ENCODE measurements around the gene CD22. TPM values are rescaled to one million over a fixed set of nuclear protein-coding genes. Genes with fewer than 3 reads are reported as not detected.

Gene CD22
- total and polyA plus RNA-seq, 2 of the 4 experiments (the other 2 are of a cell fraction) = 0.18 to 0.22 TPM

GRCh38 chr19:35352448-35353304, 23.7 kb downstream of the CD22 start (continued):
- no peak for TF ChIP-seq MAZ (IDR thresholded peaks at IDR 0.05; ENCODE audit: borderline replicate concordance, low read depth, low read length)

- Histone ChIP-seq H3K4ac (ENCODE audit: low read depth, low read length) (no peak overlapping the region), H2AFZ (replicated peaks; ENCODE audit: low read length, poor library complexity) (no peak overlapping the region), H4K8ac (ENCODE audit: low read depth in 2 of 2, low read length in 2 of 2) (no peak overlapping the region), H3K18ac (ENCODE audit: low read depth, low read length) (no peak overlapping the region), H3K23ac (ENCODE audit: low read depth, low read length) (no peak overlapping the region), H2AK9ac (replicated peaks; ENCODE audit: low read depth, low read length, poor library complexity) (no peak overlapping the region), H3K56ac (ENCODE audit: extremely low read depth, insufficient read depth, low read length) (no peak overlapping the region), H4K20me1 (ENCODE audit: insufficient read depth, low read length) (no peaks in the 10 kb centered on the region), H4K91ac (ENCODE audit: insufficient read depth, low read depth, low read length) (no peak overlapping the region), H4K5ac (ENCODE audit: low read depth, low read length) (no peak overlapping the region), H3K14ac (replicated peaks; ENCODE audit: low read depth, low read length) (no peak overlapping the region), H2BK120ac (ENCODE audit: low read depth, low read length) (no peak overlapping the region), H3K9me3 (ENCODE audit: control insufficient read depth, insufficient read depth, low read length) (no peaks in the 10 kb centered on the region), H3K9ac (ENCODE audit: low read depth, low read length) (no peak overlapping the region), H3K79me1 (ENCODE audit: low read depth in 1 of 2, low read length in 2 of 2) (no peaks in the 10 kb centered on the region), H2BK20ac (ENCODE audit: low read depth, low read length) (no peak overlapping the region), H3K9me1 (ENCODE audit: insufficient read depth, low read length) (no peaks in the 10 kb centered on the region), H2BK15ac (ENCODE audit: low read depth, low read length) (no peak overlapping the region), H3K27me3 (ENCODE audit: control insufficient read depth, insufficient read depth, low read length) (peaks cover 6% of the 10 kb centered on the region), H3K4me1 (ENCODE audit: control insufficient read depth, insufficient read depth, low read length) (no peaks in the 10 kb centered on the region), H3K4me2 (ENCODE audit: low read depth, low read length) (no peak overlapping the region), H3K4me3 (ENCODE audit: insufficient read depth, low read depth, low read length) (no peak overlapping the region), H3K27ac (ENCODE audit: insufficient read depth, low read length) (no peak overlapping the region), H3K36me3 (ENCODE audit: control insufficient read depth, insufficient read depth, low read length) (no peaks in the 10 kb centered on the region), H2BK5ac (ENCODE audit: low read depth, low read length, poor library complexity, severe bottlenecking) (no peak overlapping the region), H2AK5ac (ENCODE audit: low read depth, low read length) (no peak overlapping the region)
- WGBS, 2 experiments (ENCODE audit: extremely low coverage in 2 of 2, insufficient read length in 1 of 2) = no CpG with 5 or more reads among the region's 9 CpGs
- no TSS peak for BruUV-seq (replicated peaks)
- ChIA-PET POLR2A (ENCODE audit: unreplicated experiment) (no interaction called here), CTCF (interaction anchor here (0.6 to 2.1 kb wide), 4 partner anchors 10 to 142 kb away, joined by 3 to 14 read pairs (median 8); no protein-coding TSS in a partner anchor)
- no peak for DNase-seq
- intact Hi-C loops (cut with micrococcal nuclease) = loop anchor here (2.0 to 10.0 kb wide), 2 partner anchors 111 to 275 kb away; partner anchors contain the start of gene RBM42
- no peak for ATAC-seq (ENCODE audit: low read depth)
- dilution Hi-C loops (cut with HindIII; ENCODE audit: low sequenced_read_pairs, unreplicated experiment) = no loop called here
- in situ Hi-C loops (cut with MboI; ENCODE audit: low sequenced_read_pairs) = no loop called here
- no peak for TF ChIP-seq CHD1 (IDR thresholded peaks at IDR 0.05; ENCODE audit: low read depth, low read length)
- TF ChIP-seq MXI1 (IDR thresholded peaks at IDR 0.05; ENCODE audit: borderline replicate concordance, low read depth, low read length) = no peak
- TF ChIP-seq ELK1 (IDR thresholded peaks at IDR 0.05; ENCODE audit: borderline replicate concordance, low read depth, low read length) = no peak
- no peak for TF ChIP-seq RCOR1 (IDR thresholded peaks at IDR 0.05; ENCODE audit: insufficient replicate concordance, low read length)
- TF ChIP-seq FOS (IDR thresholded peaks at IDR 0.05; ENCODE audit: low read depth, low read length) = no peak
- no peak for TF ChIP-seq CEBPB (IDR thresholded peaks at IDR 0.05; ENCODE audit: low read depth, low read length)
- no peak for TF ChIP-seq NFE2L2 (IDR thresholded peaks at IDR 0.05; ENCODE audit: low read depth, low read length)
- TF ChIP-seq, protein P1, sequence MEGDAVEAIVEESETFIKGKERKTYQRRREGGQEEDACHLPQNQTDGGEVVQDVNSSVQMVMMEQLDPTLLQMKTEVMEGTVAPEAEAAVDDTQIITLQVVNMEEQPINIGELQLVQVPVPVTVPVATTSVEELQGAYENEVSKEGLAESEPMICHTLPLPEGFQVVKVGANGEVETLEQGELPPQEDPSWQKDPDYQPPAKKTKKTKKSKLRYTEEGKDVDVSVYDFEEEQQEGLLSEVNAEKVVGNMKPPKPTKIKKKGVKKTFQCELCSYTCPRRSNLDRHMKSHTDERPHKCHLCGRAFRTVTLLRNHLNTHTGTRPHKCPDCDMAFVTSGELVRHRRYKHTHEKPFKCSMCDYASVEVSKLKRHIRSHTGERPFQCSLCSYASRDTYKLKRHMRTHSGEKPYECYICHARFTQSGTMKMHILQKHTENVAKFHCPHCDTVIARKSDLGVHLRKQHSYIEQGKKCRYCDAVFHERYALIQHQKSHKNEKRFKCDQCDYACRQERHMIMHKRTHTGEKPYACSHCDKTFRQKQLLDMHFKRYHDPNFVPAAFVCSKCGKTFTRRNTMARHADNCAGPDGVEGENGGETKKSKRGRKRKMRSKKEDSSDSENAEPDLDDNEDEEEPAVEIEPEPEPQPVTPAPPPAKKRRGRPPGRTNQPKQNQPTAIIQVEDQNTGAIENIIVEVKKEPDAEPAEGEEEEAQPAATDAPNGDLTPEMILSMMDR (conservative IDR thresholded peaks at IDR 0.05; ENCODE audit: low read depth, low read length) = no peak
- TF ChIP-seq BHLHE40 (IDR thresholded peaks at IDR 0.05; ENCODE audit: low read depth, low read length) = no peak
- no peak for TF ChIP-seq MAFK (IDR thresholded peaks at IDR 0.05; ENCODE audit: low read depth, low read length)
- no peak for TF ChIP-seq RAD21 (IDR thresholded peaks at IDR 0.05; ENCODE audit: low read length)
- TF ChIP-seq MAZ (IDR thresholded peaks at IDR 0.05; ENCODE audit: borderline replicate concordance, low read depth, low read length) = no peak
- no peak for TF ChIP-seq SMC3 (IDR thresholded peaks at IDR 0.05; ENCODE audit: low read depth, low read length)
These were observed 24.6 kb downstream of the CD22 start for GRCh38 chr19:35353635-35354034.

Measured in IMR-90 (cell line).